ENCODE results near the gene CAPZB.

Gene CAPZB

DNA sequence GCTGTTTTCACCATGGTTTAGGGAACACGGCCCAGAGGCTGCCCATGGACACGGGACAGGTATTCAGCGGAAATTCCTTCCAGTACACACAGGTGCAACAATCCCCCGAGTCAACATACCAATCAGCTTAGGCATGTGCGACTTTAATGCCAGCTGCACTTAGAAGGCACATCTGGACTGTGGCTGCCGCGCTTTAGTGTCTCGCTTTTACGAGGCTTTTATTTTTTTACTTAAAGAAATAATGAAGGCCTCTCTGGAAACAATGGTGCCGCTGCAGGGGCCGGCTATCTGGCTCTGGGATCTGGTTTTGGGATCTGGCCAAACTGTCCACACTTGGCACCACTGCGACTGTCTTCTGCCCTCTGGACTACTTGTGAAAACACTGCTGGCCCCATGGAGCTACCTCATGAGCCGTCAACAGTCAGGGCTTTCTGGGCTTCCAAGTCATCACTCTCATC lies 117.7 kb downstream of the CAPZB start:
- DNase-seq (ENCODE audit: low spot score), result no peak

- no peak for DNase-seq (ENCODE audit: low spot score)
Measured at GRCh38 chr1:19366599-19367536, 118.5 kb downstream of the CAPZB start.

DNA sequence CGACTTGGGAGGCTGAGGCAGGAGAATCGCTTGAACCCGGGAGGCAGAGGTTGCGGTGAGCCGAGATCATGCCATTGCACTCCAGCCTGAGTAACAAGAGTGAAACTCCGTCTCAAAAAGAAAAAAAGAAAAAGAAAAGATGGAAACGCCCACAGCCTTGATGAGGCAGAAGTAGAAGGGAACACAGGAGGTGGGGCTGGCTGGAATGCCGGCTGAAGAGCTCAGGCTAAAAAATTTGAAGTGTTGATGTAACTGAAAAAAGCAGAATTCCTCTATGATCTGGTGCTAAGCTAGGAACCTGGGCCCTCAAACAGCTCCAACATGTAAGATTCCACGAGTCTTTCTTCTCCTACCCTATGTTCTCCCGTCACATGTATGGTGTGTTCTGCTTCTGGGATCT lies 119.6 kb downstream of the CAPZB start:
- DNase-seq (ENCODE audit: low spot score), result no peak

- DNase-seq (ENCODE audit: low spot score), result no peak
Measured at GRCh38 chr1:19363536-19364152, 121.7 kb downstream of the CAPZB start.

DNA sequence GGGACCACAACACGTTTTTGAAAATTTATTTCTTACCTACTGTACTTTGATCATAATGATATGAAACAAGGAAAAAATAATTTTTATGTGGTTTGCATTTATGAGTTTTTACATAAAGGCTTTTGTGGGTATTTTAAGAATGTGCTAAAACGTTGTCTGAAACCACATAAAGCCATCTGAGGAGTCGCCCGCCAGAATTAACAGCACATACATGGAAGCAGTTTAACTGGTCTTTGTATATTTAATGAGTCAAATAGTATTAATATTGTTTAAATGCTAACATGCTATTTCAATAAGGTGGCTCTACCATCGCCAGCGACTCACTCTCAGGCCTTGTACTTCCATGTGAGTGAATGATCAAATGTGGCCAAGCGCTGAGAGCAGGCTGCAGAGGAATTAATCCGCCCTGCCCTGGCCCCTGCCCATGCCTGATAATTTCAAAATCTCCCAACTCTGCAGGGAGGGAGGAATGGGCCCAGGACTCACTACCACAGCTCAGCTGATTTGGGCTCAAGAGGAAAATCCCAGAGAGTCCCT lies 123.7 kb downstream of the CAPZB start:
- DNase-seq (ENCODE audit: low spot score), result no peak

- DNase-seq (ENCODE audit: low spot score), result no peak
Measured at GRCh38 chr1:19360843-19361610, 124.3 kb downstream of the CAPZB start.

DNA sequence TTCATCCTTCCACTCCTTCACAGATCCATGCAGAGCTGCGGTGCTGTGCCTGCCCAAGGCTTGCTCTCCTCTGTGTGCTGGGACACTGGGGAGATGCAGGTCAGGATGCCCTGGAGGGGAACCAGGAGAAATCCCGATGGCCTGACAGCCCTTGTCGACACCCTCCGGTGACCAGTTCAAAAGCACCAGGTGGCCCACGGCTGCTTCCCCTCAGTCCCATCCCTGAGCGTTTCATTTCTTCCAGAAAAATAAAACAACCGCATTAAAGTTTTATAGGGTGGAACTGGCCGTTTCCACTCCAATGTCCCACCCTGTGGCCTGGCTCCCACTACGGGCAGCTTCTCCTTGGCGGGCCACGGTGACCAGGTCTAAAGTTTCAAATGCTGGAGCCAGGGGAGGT lies 124.9 kb downstream of the CAPZB start:
- no peak for DNase-seq (ENCODE audit: low spot score)

- no peak for DNase-seq (ENCODE audit: low spot score)
Measured at GRCh38 chr1:19360016-19360415, 125.3 kb downstream of the CAPZB start.

- no peak for DNase-seq (ENCODE audit: low spot score)
Measured at GRCh38 chr1:19359357-19359756, 126.0 kb downstream of the CAPZB start.

- DNase-seq (ENCODE audit: low spot score), result no peak
Measured at GRCh38 chr1:19358710-19359109, 126.6 kb downstream of the CAPZB start.

- no peak for DNase-seq (ENCODE audit: low spot score)
Measured at GRCh38 chr1:19357299-19357986, 127.9 kb downstream of the CAPZB start.

DNA sequence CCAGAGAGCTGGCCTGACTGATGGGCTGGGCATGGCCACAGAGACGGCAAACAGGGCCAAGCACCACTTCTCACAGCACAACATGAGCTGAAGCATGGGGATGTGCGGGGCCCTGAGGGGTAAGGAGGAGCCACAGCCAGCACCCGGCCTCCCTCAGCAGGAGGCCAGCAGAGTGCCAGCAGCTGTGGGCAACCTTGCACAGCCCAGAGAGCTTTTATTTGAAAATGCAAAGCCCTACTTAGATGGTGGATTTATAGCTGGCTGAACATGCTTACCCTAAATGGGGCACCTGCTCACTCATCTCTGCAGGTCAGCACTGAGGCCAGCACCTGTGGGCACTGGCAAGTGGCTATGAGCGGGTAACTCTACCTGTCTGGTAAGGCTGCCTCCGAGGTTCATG lies 129.1 kb downstream of the CAPZB start:
- no peak for DNase-seq (ENCODE audit: low spot score)

DNA sequence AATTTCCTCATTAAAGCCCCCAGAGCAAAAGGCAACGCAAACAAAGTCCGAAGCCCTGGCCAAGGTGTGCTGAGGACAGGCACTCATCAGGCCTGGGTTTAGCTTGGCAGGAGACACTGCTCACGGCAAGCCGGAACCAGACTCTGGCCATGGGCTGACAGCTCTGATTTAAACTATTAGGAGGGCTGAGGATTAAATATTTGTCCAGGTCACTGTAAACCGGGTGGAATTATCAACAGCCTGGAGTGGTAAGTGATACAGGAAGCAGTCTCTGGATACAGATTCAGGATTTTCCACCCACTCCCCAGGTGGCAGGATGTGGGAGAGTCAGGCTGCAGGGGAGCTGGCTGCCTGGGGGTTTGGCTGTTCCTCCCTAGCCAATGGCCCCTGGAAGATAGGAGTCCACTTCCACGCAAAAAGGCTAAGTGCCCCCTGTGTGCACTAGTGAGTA lies 130.8 kb downstream of the CAPZB start:
- no peak for DNase-seq (ENCODE audit: low spot score)

GRCh38 chr1:19353596-19353995 lies 131.7 kb downstream of the CAPZB start:
- no peak for DNase-seq (ENCODE audit: low spot score)

DNA sequence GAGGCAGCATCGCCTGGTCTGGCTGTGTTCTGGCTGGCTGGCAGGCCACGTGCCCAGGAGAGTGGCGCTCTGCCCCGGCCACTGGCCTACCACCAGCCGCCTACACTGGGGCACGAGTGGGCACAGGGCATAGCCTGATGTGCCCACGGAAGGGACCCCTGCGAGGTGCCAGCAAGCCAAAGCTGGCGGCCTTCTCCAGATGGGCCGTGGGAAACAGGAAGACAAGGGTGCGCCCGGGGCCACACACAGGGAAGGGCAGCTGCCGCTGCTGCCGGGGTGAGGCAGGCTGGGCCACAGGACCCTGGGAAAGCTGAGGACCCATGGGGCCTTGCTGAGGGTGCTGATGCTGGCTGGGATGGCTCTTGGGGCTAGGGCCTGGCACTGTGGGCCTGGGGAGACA lies 132.5 kb downstream of the CAPZB start:
- DNase-seq (ENCODE audit: low spot score), result no peak

DNA sequence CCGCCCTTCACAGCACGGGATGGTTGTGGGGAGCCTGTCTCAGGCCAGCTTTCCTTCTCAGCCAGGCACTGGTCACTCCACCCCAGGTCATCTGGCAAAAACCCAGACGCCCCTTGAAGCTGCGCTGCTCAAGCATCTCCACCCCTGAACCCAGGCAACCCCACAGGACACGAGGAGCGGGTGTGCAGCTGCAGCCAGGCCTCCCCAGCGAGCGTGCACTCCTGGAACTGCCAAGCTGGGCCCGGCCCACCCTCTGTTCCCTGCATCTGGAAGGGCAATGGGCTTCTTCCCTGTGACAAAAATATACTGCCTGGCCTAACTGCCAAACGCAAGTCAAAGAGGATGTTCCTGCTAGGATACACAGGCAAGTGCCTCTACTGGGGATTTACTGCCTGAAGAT lies 133.5 kb downstream of the CAPZB start:
- DNase-seq (ENCODE audit: low spot score), result no peak

- no peak for DNase-seq (ENCODE audit: low spot score)
Measured at GRCh38 chr1:19350566-19350965, 134.8 kb downstream of the CAPZB start.

DNA sequence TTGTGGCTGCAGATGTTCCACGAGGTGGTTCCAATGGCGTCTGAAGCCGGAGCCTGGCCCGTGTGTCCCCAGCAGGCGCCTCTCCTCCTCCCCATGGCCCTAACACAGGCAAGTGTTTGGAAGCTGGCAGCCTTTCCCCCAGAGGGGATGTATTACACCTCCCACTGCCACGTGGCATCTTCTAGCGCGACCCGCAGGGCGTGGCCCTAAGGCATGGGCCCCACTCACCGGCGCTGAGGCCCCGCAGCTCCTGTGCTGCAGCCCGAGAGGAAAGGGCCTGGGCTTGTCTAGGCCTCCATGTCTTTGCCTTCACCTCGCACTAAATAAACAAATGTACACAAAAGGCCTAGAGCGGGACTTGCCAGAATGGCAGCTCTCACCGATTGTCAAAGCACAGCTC lies 135.3 kb downstream of the CAPZB start:
- DNase-seq (ENCODE audit: low spot score), result no peak

- DNase-seq (ENCODE audit: low spot score), result no peak
Measured at GRCh38 chr1:19348441-19349198, 136.7 kb downstream of the CAPZB start.

DNA sequence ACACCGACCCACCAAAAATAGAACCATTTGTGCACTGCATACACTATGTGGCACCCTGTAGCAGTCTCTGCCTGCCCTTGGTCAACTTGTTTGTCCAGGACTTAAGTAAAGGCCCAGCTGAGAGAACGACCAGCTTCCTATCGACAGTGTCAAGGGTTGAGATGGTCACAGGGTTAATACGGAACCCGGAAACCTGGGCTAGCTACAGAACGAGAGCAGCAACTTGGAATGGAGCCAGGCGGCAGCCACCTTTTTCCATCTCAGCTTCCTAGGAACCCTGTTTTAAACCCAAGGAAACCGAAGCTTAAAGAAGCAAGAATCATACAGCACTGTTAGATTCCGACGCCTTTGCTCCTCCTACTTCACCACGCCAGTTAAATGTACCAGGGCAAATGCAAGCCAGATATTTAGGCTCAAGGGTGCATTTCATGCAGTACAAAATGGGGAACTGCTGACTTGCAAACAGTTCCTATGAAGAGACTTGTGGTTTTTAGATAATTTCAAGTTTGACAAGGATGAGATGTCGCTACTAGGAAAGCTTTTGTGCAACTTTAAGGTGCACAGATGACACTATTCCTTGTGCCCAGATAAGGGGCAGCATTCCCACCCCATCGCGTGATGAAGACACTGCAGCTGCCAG lies 137.7 kb downstream of the CAPZB start:
- DNase-seq (ENCODE audit: low spot score), result no peak
